Measurements from ENCODE around the gene C3orf85.

C3orf85 gene

GRCh38 chr3:109143646-109144045 lies 7.1 kb downstream of the C3orf85 start:
- TF ChIP-seq Cebpa-rat (IDR thresholded peaks at IDR 0.05), result no peak
- Histone ChIP-seq H3K9ac (no peak overlapping the region), H3K36me3 (no peaks in the 10 kb centered on the region), H3K9me3 (no peaks in the 10 kb centered on the region), H3K4me1 (no peaks in the 10 kb centered on the region), H3K4me2 (no peak overlapping the region), H4K20me1 (no peaks in the 10 kb centered on the region), H3K27me3 (no peaks in the 10 kb centered on the region), H3K27ac (no peak overlapping the region), H3K4me3 (no peak overlapping the region)

- H3K4me3 ChIP-seq, result no peak overlapping the region
- H4K20me1 ChIP-seq, result no peaks in the 10 kb centered on the region
- TF ChIP-seq Cebpa-rat (IDR thresholded peaks at IDR 0.05), result no peak
- no peak overlapping the region for H3K27ac ChIP-seq
- no peaks in the 10 kb centered on the region for H3K36me3 ChIP-seq
- H3K9me3 ChIP-seq, result no peaks in the 10 kb centered on the region
- H3K9ac ChIP-seq, result no peak overlapping the region
- H3K4me2 ChIP-seq, result no peak overlapping the region
- H3K4me1 ChIP-seq, result no peaks in the 10 kb centered on the region
- H3K27me3 ChIP-seq, result no peaks in the 10 kb centered on the region
Measured at GRCh38 chr3:109149078-109149477, 12.6 kb downstream of the C3orf85 start.

- Histone ChIP-seq H3K4me1 (no peaks in the 10 kb centered on the region), H3K27me3 (no peaks in the 10 kb centered on the region), H3K4me3 (no peak overlapping the region), H3K27ac (no peak overlapping the region), H3K4me2 (no peak overlapping the region), H3K9me3 (no peaks in the 10 kb centered on the region), H4K20me1 (no peaks in the 10 kb centered on the region), H3K36me3 (no peaks in the 10 kb centered on the region), H3K9ac (no peak overlapping the region)
- TF ChIP-seq Cebpa-rat (IDR thresholded peaks at IDR 0.05), result no peak
Measured at GRCh38 chr3:109152320-109152719, 15.8 kb downstream of the C3orf85 start.

GRCh38 chr3:109154979-109155378 lies 18.5 kb downstream of the C3orf85 start:
- H3K27me3 ChIP-seq, result no peaks in the 10 kb centered on the region
- H3K36me3 ChIP-seq, result no peaks in the 10 kb centered on the region
- no peak for TF ChIP-seq Cebpa-rat (IDR thresholded peaks at IDR 0.05)
- H3K9ac ChIP-seq, result no peak overlapping the region
- no peak overlapping the region for H3K4me2 ChIP-seq
- no peaks in the 10 kb centered on the region for H4K20me1 ChIP-seq
- no peaks in the 10 kb centered on the region for H3K9me3 ChIP-seq
- no peaks in the 10 kb centered on the region for H3K4me1 ChIP-seq
- no peak overlapping the region for H3K27ac ChIP-seq
- no peak overlapping the region for H3K4me3 ChIP-seq

- no peak for TF ChIP-seq Cebpa-rat (IDR thresholded peaks at IDR 0.05)
- Histone ChIP-seq H3K4me2 (no peak overlapping the region), H4K20me1 (no peaks in the 10 kb centered on the region), H3K4me3 (no peak overlapping the region), H3K4me1 (no peaks in the 10 kb centered on the region), H3K9me3 (no peaks in the 10 kb centered on the region), H3K9ac (no peak overlapping the region), H3K36me3 (no peaks in the 10 kb centered on the region), H3K27me3 (no peaks in the 10 kb centered on the region), H3K27ac (no peak overlapping the region)
Measured at GRCh38 chr3:109155828-109156227, 19.3 kb downstream of the C3orf85 start.

GRCh38 chr3:109161487-109162123 lies 25.1 kb downstream of the C3orf85 start:
- Histone ChIP-seq H3K9me3 (no peaks in the 10 kb centered on the region), H3K4me2 (no peak overlapping the region), H4K20me1 (no peaks in the 10 kb centered on the region)

GRCh38 chr3:109165905-109166304 lies 29.4 kb downstream of the C3orf85 start:
- Histone ChIP-seq H3K9ac (no peak overlapping the region), H3K27me3 (no peaks in the 10 kb centered on the region), H3K4me1 (no peaks in the 10 kb centered on the region), H3K4me2 (no peak overlapping the region), H3K27ac (no peak overlapping the region), H3K36me3 (no peaks in the 10 kb centered on the region), H3K9me3 (no peaks in the 10 kb centered on the region), H3K4me3 (no peak overlapping the region), H4K20me1 (no peaks in the 10 kb centered on the region)
- no peak for TF ChIP-seq Cebpa-rat (IDR thresholded peaks at IDR 0.05)

More at GRCh38 chr3:109161487-109162123, 25.1 kb downstream of the C3orf85 start:
- Histone ChIP-seq H3K4me3 (no peak overlapping the region), H3K9ac (no peak overlapping the region), H3K27me3 (no peaks in the 10 kb centered on the region), H3K36me3 (no peaks in the 10 kb centered on the region), H3K4me1 (no peaks in the 10 kb centered on the region), H3K27ac (no peak overlapping the region)
- no peak for TF ChIP-seq Cebpa-rat (IDR thresholded peaks at IDR 0.05)

GRCh38 chr3:109171479-109171878 lies 35.0 kb downstream of the C3orf85 start:
- no peaks in the 10 kb centered on the region for H4K20me1 ChIP-seq
- H3K4me1 ChIP-seq, result no peaks in the 10 kb centered on the region
- no peak overlapping the region for H3K9ac ChIP-seq
- no peaks in the 10 kb centered on the region for H3K9me3 ChIP-seq
- TF ChIP-seq Cebpa-rat (IDR thresholded peaks at IDR 0.05), result no peak
- no peaks in the 10 kb centered on the region for H3K27me3 ChIP-seq
- no peaks in the 10 kb centered on the region for H3K36me3 ChIP-seq
- H3K4me3 ChIP-seq, result no peak overlapping the region
- no peak overlapping the region for H3K4me2 ChIP-seq
- no peak overlapping the region for H3K27ac ChIP-seq

- no peak for TF ChIP-seq Cebpa-rat (IDR thresholded peaks at IDR 0.05)
- Histone ChIP-seq H3K27me3 (no peaks in the 10 kb centered on the region), H3K27ac (no peak overlapping the region), H3K9me3 (no peaks in the 10 kb centered on the region), H3K4me3 (no peak overlapping the region), H3K9ac (no peak overlapping the region), H3K4me2 (no peak overlapping the region), H3K4me1 (no peaks in the 10 kb centered on the region), H3K36me3 (no peaks in the 10 kb centered on the region), H4K20me1 (no peaks in the 10 kb centered on the region)
Measured at GRCh38 chr3:109175411-109175810, 38.9 kb downstream of the C3orf85 start.

DNA sequence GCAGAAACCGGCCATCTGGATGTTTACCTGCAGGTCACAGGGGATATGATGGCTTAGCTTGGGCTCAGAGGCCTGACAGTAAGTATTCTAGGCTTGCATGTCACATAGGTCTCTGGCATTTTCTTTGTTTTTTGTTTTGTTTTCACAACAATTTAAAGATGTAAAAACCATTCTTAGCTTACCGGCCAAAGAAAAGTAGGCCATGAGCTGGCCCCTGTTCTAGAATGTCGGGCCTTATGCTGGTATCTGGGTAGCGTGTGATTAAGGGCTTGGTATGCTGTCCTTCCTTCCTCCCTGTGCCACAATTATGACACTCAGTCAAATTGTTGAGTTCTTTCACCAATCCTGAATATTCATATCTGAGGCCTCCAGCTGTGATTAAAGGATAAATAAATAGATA lies 40.2 kb downstream of the C3orf85 start:
- H3K9ac ChIP-seq, result no peak overlapping the region
- H4K20me1 ChIP-seq, result no peaks in the 10 kb centered on the region
- H3K4me2 ChIP-seq, result no peak overlapping the region
- H3K36me3 ChIP-seq, result no peaks in the 10 kb centered on the region
- H3K4me1 ChIP-seq, result no peaks in the 10 kb centered on the region
- no peak for TF ChIP-seq Cebpa-rat (IDR thresholded peaks at IDR 0.05)
- H3K27ac ChIP-seq, result no peak overlapping the region
- H3K9me3 ChIP-seq, result no peaks in the 10 kb centered on the region
- H3K27me3 ChIP-seq, result no peaks in the 10 kb centered on the region
- no peak overlapping the region for H3K4me3 ChIP-seq

DNA sequence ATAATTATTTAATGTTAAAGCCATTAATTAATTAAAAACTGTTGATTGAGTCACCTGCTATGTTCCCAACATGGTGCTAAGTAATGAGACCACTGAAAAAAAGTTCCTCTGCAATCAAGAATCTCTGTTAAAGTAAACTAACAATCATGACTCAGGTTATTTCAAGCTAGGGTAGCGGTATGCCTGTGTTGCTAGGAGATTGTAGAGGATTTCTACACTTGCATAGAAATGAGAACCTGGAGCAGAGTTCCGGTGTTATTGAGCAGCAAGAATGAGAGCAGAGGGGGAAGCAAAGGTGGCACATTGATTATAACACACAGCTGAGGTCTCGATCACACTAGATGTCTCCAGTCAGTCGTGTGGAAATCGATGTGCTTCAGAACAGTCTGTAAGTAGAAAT lies 41.4 kb downstream of the C3orf85 start:
- Histone ChIP-seq H3K27ac (no peak overlapping the region), H3K4me3 (no peak overlapping the region)

More for the DNA sequence above, 41.4 kb downstream of the C3orf85 start:
- H3K27me3 ChIP-seq, result no peaks in the 10 kb centered on the region
- no peaks in the 10 kb centered on the region for H3K4me1 ChIP-seq
- no peak overlapping the region for H3K4me2 ChIP-seq
- no peaks in the 10 kb centered on the region for H4K20me1 ChIP-seq
- TF ChIP-seq Cebpa-rat (IDR thresholded peaks at IDR 0.05), result no peak
- H3K36me3 ChIP-seq, result no peaks in the 10 kb centered on the region
- no peaks in the 10 kb centered on the region for H3K9me3 ChIP-seq
- H3K9ac ChIP-seq, result no peak overlapping the region
